HG03439 (cell line): ENCODE data around the gene ORC1.
A peak's percentile ranks its signal among the peaks of the same experiment; 100 is the strongest.

Source experiments
- ATAC-seq: cut with Tn5 transposase; IDR thresholded peaks from one replicate; pipeline ENCODE4 v1.9.1; 2021; ENCODE audit warnings: mild to moderate bottlenecking, moderate library complexity; ENCODE audit not compliant: unreplicated experiment

The ORC1 gene

GRCh38 chr1:52404116-52404974 lies at the start of gene ORC1, which contains the start of gene PRPF38A:
Gene ORC1, minus strand, starts transcription at chr1:52404423. Its CDS starts 2,200 bp downstream, at chr1:52402223.
Gene PRPF38A, plus strand, starts transcription at chr1:52404602. Its CDS starts 148 bp downstream, at chr1:52404750.
- ATAC-seq, result peak; percentile 84

DNA sequence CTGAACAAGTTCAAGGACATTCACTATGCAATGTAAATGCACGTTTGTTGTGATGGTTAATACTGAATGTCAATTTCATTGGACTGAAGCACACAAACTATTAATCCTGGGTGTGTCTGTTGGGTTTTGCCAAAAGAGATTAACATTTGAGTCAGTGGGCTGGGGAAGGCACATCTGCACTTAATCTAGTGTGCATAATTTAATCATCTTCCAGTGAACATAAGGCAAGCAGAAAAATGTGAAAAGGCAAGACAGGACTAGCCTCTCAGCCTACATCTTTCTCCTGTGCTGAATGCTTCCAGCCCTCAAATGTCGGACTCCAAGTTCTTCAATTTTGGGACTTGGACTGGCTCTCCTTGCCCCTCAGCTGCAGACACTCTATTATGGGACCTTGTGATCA lies 40.2 kb upstream of the ORC1 start:
- ATAC-seq, result no peak

- ATAC-seq, result no peak
These were observed 35.8 kb upstream of the ORC1 start for GRCh38 chr1:52439976-52440375.

DNA sequence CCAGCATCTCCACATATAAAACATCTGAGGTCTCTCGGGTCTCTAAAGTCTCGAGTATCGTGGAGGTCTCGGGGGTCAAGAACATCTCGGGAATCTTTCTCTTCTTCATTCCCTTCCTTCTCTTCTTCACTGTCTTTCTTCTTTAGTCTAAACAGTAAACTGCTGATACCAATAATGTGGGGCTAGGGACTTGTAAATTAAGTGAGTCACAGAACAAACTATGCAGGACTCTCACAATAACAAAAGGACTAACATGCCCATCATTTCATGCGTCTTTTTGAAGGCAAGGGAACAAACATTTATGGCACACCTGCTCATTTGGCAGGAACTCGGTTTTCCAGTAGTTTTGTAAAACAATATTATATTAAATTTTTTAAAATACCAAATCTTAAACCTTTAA lies 32.6 kb upstream of the ORC1 start:
- no peak for ATAC-seq

DNA sequence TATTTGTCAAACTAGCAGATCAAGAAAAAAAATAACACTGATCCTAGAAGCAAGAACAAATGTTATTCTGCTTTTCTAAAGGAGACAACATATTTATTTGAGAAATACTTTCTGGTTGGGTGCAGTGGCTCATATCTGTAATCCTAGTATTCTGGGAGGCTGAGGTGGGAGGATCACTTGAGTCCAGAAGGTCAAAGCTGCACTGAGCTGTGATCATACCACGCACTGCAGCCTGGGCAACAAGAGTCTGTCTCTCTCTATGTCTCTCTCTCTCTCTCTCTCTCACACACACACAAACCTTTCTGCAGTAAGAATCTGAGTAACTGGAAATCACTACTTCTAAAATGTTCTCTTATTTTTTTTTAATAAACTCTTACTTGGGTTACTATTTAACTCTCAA lies 31.4 kb upstream of the ORC1 start:
- no peak for ATAC-seq

- no peak for ATAC-seq
These were observed 31.0 kb upstream of the ORC1 start for GRCh38 chr1:52435211-52435610.

GRCh38 chr1:52432807-52433206 lies 28.6 kb upstream of the ORC1 start:
- ATAC-seq, result no peak

DNA sequence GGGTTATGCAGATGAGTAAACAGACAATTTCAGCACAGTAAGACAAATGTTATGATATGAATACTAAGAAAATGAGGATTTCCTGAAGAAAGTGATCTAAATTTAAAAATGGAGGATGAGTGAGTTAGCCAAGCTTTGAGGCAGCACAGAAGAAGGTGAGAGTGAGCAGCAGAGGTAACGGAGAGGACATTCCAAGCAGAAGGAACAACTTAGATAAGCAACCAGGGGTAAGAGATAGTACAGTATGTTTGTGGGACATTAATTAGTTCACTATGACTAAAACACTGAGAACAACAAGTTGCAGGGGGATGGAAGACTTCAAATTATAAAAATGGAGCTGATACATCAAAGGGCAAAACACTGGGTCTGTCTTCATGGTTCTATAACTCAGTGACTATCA lies 22.9 kb upstream of the ORC1 start:
- ATAC-seq, result no peak

DNA sequence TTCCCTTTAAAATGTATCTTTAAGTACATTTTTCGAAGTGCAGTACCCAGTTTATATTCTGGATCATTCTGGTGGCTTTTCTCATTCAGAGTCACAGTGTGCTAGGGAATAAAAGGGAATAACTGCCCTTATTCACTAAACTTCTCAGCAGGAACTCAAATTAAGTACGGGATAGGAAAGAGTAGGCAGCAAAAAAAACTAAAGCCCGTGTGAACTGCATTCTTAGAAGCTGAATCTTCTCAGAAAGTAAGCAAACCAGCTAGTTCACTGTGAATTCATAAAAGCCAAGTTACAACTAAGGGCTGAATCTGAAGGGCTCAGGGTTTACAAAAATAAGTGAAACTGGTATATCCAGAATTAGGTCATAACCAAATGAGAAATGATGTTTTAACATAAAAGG lies 22.1 kb upstream of the ORC1 start:
- no peak for ATAC-seq

- ATAC-seq, result no peak
These were observed 20.6 kb upstream of the ORC1 start for GRCh38 chr1:52424813-52425212.

DNA sequence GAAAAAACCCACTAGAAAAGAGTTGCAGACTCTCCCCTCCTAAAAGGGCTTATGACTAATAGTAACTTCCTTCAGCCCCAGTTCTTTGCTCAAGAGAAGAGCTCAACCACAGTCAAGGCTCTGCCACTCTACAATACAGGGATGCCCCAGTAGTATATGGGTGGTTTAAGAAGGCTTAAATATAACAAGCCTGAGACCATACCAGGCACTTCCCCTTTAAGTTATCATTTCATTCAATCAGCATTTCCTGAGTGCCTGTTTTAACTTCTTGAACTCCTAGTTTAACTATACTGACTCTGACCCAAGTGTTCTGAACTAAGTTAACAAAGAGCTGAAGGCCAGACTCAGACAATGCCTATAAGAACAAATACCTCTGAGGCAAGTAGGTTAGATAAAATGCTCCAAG lies 20.0 kb upstream of the ORC1 start:
- ATAC-seq, result no peak

DNA sequence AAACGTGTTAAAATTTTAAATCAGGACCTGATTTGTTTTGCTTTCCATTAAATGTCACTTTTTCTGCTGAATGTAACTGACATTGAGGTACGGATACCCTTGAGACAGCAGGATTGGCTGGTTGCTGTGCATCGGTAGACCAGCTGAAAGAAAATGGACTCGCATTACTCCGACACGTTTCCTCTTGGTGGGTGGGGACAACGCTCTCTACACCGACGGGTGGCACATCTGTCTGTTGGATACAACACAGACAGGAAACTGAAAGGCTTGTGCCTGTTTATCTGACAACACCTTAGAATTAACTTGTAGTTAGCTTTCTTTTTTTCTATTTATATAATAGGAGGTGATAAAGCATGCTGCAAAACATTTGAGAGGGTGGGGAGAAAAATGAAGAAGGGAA lies 19.5 kb upstream of the ORC1 start:
- no peak for ATAC-seq

- no peak for ATAC-seq
These were observed 18.8 kb upstream of the ORC1 start for GRCh38 chr1:52423055-52423454.

DNA sequence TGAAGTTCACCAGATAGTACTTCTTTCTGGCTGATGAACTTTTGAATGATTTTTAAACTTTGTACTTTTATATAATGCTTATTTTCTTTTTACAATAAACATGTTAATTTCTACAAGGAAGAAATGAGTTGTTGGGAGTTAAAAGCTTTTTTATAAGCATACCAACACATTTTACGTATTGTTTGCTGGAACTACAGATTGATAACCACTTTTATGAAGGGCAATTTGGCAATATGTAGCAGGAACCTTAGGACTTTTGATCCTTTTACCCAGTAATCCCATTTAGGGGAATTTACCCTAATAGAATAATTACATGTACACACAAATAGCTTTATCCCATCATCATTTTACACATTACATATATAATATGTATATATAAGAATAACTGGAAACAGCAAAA lies 16.5 kb upstream of the ORC1 start:
- no peak for ATAC-seq

DNA sequence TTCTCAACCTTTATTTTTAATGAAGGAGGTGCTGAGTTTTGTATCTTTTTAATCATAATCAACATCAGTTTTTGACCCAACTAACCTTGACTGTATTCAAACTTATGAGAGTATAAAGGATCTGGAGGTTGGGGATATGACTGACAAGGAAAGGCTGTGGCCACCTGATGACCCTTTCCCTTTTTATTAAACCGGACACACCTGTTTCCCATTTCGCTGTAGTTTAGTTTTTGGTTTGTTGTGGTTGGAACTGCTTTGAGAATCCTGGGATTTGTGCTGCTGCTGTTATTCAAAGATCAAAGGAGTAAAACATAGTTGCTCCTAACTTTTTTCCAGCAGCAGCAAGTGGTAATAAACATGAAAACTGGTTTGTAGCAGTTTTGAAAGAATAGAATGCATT lies 12.6 kb upstream of the ORC1 start:
- ATAC-seq, result no peak

DNA sequence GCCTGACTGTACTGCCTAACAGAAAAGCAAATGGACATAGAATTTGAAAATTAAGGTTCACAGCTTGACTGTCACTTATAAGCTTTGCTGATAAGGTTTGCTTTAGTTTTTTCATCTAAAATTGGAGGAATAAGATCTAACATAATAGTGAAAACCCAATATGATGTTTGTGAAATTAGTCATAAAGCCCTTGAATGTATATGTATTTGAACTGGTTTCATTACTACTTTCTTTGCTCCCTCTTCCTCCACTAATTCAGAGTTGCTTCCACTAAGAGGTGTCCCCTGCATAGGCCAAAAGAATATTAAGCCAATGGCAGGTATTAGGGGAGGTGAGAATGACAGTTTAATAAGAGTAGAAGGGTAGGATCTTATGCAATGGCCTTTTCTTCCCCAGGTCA lies 10.7 kb upstream of the ORC1 start:
- ATAC-seq, result no peak

GRCh38 chr1:52413410-52413989 lies 9.3 kb upstream of the ORC1 start:
- no peak for ATAC-seq

GRCh38 chr1:52404975-52405338 lies 734 bp upstream of the ORC1 start:
- no peak for ATAC-seq

DNA sequence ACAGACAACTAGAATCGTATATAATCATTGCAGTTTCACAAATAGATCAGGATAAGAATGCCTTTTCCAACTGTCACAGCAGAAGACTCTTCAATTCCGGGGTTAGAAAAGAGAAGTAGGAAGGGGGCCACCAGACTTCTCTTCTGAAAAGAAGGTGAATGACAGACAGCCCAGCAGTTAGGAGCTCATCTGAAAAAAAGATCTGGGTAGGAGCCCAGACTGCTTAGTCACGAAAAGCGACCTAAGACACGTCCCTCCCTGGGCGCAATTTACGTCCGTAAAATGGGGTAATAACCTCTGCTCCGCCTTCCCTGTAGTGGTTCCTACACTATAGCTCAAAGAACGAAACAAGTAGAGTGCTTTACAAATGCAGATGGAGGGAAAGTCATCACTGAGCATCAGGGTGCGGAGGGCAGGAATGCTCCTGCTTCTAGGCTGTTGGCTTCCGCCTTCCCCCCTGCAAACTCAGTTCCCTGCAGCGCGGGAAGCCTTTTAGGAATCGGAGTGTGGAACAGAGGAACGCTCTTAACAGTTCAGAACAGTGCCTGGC lies 582 bp downstream of the ORC1 start:
- peak; percentile 46 for ATAC-seq

GRCh38 chr1:52402860-52403240 lies 1.4 kb downstream of the ORC1 start:
- ATAC-seq, result no peak

GRCh38 chr1:52400131-52400530 lies 4.1 kb downstream of the ORC1 start:
- no peak for ATAC-seq

DNA sequence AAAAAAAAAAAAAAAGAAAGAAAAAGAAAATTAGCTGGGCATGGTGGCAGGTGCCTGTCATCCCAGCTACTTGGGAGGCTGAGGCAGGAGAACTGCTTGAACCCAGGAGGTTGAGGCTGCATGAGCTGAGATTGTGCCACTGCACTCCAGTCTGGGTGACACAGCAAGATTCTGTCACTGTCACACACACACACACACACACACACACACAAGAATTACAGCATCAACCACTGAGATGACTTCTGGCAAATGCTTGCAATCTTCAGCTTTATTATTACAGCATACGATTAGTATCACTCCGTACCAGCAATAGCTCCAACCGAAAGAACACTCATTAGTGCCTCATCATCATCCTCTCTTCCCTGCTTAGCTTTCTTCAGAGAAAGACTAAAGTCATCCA lies 4.6 kb downstream of the ORC1 start:
- no peak for ATAC-seq
